Activated CD4-positive, CD25-positive, alpha-beta regulatory T cell treated with anti-CD3 and anti-CD28 coated beads, Interleukin-2, amount 50 U/mL, for 72 hours (primary cell): Measurements from ENCODE around the gene TACC3.

Experiments used
- DNase-seq: peaks from one replicate; pipeline ENCODE4 v3.0.0; 2021

TACC3 gene

GRCh38 chr4:1778642-1779392, 57.5 kb downstream of the TACC3 start:
- DNase-seq: no peak

DNA sequence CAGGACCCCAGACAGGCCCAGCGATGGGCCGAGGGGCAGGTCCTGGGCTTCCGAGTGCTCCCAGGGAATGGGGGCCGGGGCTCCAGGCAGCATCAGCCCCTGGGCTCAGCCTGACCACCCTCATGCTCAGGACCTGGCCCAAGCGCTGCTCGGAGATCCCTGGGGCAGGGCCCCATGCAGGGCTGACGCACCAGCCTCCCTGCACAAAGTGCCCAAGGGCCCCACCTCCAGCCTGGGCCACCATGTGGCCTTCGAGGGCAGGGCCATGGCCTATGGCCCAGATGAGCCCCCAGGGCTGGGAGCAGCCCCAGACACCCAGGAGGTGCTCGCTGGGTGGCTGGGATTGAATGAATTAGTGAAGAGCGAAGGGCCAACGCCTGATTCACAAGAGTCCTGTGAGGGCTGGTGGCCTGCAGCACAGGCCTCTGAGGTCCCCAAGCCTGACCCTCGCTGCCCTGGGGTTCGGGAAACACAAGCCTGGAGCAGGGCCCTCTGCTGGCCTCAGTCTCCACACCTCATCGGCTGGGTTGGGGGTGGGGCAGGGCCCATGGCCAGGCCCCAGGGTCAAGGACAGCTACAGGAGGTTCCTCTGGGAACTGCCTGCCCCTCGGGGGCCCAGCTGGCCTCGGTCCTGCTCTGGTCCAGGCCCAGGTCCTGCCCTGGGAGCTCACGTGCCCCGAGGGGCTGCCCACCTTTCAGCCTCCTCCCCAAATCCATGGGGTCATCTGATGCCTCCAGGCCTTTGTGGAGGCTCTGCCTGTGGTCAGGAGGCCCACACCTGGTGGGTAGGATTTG, 58.5 kb downstream of the TACC3 start:
- no peak for DNase-seq

DNA sequence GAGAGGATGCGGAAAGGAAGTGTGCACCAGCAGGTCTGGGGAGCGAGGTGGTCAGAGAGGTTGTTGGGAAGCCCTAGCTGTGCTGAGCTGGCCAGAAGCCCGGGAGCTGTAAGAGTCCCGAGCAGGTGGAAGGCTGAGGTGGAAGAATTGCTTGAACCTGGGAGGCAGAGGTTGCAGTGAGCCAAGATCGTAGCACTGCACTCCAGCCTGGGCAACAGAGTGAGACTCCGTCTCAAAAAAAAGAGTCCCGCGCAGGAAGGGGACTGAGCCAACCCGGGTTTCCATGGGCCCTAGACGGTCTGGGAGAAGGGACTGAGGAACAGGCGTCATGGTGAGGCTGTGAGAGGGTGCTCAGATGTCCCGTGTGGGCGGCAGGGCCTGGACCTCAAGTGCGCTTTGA, 59.1 kb downstream of the TACC3 start:
- no peak for DNase-seq

DNA sequence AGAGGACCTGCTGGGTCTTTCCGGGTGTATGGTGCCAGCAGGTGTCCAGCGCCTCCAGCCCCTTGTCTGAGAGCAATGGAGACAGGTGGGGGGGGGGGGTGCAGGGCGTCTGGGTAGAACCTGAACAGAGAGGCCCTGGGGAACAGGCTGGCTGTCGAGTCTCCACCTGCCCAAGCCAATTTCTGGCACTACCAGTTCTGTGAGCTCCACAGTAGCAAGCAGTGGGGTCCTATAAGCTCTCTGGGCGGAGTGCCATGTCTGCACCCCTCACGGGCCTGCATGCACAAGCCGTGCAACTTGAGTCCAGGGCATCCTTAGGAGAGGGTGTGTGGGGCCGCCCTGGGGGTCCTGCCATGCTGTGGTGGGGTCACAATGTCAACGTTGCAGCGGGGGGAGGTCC, 61.7 kb downstream of the TACC3 start:
- DNase-seq: no peak

DNA sequence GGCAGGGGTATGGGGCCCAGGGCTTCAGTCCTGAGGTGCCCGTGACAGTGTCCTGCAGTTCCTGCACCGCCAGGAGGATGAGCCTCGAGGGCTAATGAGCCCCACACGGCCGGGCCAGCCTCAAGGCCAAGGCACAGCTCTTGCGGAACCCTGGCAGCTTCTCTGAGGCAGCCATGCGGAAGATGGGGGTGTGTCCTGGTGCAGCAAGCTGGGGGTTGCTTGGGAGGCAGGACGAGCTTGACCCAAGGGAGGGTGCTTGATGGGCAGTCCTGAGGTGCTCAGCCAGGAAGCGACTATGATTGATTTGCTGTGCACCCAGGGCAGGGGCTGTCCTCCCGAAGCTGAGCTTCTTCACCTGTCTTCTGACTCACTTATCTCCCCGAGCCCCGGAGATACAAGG, 62.6 kb downstream of the TACC3 start:
- DNase-seq: no peak

DNA sequence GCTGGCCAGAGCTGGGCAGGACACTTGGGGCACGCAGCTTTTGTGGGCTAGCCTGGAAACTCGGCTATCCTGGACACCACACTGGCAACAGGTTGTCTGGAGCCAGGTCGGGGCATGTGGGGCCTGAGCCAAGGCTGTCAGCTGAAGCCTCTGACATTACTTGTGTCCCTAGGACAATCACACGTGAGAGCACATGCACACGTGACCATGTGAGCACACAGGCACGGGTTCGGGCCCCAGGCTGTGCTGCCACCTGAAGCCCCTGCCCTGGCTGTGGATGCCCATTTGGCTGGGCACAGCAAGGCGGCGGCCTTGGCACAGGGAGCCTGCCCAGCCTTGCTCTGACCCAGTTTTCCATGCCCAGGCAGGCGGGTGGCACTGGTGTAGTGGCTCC, 63.1 kb downstream of the TACC3 start:
- DNase-seq: no peak

DNA sequence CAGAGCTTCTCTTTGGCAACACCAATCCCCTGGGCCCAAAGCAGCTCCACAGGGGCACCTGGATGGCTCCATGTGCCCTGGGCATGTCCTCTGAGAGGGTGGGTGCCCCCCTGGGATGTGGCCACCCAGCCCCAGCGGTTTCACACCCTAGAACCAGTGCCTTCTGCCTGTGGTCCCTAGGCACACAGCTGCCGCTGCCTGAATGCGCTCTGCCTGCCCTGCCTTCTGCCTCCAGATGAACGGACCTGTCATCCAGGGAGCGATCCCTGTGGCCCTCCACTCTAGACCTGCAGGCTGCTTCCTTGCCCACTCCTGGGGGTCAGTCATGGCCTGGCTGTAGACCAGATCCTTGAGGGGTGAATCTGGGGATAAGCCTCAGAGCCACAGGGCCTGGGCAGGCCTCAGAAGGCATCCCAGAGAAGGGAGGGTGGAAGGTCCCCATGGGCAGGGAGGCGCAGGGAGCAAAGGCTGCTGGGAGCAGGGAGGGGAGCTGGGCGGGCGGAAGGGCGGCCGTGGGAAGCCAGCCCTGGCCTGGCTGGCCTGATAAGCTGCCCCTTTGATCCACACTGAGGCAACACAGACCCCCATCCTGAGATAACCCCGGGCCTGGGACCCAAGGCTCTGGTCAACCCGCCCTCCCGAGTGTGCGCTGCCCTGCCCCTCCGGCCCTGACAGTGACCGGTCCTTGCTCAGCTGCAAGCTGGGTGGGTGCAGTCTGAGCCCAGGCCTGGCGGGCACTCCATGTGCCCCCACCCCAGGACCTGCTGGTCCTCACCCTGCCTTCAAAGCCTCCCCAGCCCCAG, 63.7 kb downstream of the TACC3 start:
- DNase-seq: no peak

GRCh38 chr4:1785592-1785991, 64.3 kb downstream of the TACC3 start:
- DNase-seq: no peak

DNA sequence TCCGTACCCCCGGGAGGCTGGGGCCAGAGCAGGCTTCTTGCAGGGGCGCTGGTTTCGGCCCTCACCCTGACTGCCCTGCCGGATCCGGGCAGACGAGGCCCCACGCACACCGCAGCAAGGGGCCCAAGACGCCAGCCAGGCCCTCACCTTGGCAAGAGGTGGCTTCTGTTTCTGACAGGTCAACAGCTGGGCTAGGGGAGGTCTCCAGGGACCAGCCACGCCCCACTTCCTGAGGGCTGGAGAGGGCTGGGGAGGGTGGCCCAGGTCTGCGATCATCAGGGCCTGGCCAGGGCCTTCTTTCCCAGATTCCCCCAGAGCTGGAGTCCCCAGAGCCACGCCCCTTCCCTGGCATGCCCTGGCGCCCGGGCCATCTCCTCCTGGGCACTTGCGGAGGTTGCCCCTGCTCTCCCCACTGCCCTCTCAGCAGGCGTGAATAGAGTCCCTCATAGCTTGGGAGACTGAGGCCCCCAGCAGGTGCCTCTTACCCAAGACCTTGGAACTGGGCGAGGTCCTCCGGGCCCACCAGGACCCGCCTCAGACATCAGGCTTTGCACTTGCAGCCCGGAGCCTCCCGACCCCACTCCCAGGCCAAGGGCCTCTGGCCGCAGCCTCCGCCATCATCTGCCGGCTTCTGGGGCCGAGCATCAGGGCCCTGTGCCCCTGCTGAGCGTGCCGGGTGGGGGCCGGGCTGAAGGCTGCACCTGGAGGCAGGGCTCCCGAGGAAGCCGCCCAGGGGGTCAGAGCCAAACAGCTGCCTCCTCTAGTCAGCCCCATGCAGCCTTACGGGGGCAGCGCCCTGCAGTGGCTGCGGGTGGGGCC, 65.4 kb downstream of the TACC3 start:
- DNase-seq: no peak

DNA sequence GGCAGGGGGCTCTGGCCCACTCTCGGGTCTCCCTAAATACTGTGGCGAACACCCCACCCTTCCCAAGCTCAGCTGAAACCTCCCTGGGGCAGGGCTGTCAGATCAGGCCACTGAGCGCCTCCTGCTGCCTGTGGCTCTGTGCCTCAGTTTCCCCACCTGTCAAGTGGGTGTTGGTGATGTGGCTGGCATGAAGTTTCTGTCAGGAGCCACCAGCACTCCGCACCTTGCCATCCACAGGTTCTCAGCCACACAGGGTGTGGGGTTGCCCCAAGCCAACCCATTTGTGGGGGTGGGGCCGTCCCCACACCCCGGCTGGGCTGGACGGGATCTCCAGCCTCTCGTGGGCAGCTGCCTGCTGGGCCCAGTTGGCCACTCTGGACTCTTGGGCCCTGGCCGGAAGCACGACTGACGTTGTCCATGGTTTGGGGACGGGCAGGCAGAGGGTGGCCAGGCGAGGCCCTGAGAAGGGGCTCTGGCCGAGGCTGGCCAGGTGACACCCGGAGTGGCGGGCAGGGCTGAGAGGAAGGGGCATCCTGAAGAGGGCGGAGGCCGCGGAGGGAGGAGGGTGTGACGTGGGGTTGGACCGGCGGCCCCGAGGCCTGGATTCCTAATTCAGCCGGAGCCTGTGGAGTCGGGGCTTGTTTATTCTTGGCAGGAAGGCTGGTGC, 66.2 kb downstream of the TACC3 start:
- no peak for DNase-seq

DNA sequence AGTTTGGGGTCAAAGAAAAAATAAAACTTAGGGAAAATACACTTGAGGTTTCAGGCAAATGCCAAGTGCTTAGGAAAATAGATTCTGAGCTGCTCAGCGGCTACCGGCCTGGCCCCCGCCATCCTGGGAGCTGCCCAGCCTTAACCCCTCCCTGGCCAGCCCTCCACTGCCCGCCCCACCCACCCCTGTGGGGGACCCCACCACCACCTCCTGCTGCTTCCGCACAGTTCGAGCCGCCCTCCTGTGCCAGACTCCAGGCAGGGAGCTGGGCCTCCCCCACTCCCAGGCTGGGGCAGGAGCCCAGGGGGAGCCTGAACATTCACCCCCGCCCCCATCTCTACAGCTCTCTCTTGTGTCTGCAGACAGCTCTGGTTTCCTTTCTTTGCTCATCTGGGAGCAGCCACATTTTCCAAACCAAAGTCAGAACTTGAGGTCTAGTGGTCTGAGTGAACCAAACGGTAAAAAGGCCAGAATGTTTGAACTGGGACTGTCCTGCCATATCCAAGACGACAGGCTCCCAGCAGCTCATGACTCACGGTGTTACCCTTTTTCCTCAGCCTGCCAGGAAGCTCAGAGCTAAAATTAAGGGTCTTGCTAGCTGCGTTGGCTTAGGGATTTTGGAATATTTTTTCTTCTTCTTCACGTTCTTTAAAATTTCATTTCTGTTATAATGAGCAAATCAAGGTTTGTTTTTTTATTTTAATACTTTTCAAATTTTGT, 67.1 kb downstream of the TACC3 start:
- DNase-seq: no peak

DNA sequence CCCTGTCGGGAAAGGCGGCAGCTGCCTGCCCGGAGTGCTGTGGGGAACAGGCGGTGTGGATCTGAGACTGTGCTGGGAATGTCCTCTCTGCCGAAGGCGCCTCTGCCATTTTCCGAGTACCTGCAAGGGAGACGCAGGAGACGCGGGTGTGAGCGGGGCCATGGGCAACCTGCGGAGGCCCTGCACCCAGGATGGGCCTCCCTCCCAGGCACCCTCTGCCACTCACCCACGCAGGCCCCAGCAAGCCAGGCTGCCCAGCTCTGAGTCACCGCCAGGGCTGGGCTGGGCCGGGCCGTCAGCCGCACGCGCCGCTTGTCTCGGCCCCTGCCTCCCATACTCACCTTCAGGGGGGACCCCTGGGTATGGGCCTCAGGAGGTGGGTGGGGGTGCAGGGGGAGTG, 68.2 kb downstream of the TACC3 start:
- no peak for DNase-seq

GRCh38 chr4:1790005-1790404, 68.7 kb downstream of the TACC3 start:
- DNase-seq: no peak

DNA sequence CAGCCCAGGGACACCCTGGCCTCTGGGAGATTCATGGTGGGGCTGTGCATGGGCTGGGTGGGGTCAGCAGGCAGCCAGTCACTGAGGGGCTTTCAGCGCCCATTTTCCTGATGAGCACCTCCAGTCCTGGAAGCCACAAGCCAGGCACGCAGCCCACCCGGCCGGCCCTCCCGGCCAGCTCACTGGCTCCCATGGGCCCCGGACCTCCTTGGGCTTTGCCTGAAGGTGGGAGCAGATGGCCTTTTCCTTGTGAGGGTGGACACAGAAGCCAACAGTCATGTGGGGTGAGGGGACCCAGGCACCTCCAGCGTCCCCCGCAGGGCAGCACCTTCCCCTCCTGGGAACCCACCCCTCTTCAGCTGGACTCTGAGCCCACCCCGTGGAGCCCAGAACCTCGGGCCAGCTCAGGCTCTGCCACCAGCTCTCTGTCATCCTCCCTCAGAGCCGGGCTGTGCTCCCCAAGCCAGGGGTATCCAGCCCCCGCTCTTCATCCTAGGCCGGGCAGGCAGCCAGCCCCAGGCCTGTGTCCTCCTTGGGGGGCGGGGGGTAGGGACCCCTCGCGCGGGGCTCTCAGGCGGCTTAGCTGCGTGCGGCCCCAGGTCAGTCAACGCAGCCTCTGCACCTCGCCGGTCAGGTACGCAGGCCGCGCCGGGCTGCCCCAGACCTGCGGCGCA, 71.0 kb downstream of the TACC3 start:
- no peak for DNase-seq

GRCh38 chr4:1792832-1793495, 71.6 kb downstream of the TACC3 start, which contains the start of gene FGFR3:
TSS of gene FGFR3 (plus strand) at chr4:1793293. CDS start at chr4:1793935, 642 bp downstream.
- DNase-seq: peak; percentile 39

DNA sequence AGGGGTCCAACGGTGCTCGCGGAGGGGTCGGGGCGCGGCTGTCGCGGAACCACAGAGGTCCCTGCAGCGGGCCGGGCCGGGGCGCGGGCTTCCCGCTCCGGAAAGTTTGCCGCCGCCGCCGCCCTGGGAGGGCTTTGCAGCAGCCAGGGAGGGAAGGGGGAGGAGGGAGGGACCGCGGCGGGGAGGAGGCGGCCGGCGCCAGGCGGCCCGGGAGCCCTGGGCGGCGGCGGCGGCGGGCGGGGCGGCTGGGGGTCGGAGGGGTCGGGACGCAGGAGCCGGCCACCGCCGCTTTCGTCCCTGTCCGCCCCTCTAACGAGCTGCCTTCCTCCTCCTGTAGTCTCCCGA, 72.1 kb downstream of the TACC3 start:
- no peak for DNase-seq

DNA sequence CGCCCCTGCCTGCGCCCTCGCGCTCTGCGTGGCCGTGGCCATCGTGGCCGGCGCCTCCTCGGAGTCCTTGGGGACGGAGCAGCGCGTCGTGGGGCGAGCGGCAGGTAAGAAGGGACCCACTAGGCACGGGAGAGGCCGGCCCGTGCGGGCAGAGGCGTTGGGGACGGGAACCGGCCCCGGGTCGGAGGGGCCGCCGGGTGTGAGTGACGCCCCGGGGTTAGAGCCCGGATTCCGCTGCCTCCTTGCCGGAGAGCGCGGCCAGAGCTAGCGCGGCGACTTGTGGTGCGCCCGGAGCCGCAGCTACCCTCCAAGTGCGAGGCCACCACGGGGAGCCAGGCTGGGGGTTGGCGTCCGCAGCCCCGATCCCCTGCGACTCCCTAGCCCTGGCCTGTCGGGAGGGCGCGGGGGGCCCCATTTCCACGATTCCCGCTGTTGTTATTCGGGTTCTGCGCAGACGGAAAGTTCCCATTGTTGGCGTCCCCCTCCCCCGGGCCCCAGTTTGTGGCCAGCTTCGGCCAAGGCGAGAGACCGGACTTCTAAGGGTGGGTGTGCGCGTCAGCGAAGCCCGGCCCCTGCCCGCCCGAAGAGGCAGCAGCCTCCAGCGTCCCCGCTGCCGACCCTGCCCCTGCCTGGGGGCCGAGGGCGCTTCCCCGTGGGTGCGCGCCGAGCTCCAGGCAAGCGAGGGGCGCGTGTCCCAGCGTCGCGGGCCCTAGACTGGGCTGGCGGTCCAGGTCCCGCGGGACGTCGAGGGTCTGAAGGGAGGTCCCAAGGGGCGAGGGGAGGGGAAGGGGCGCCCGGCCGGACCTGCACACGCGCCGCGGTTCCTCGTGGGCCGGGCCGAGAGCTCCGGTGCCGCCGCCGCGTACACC, 72.9 kb downstream of the TACC3 start:
- DNase-seq: no peak
